ENCODE data around the gene MORF4L1. TPM values are rescaled to one million over a fixed set of nuclear protein-coding genes. Genes with fewer than 3 reads are reported as not detected.

The MORF4L1 gene
- total and polyA plus RNA-seq, 3 donors from 2014 or later = 413 to 1,132 (median 414) TPM

DNA sequence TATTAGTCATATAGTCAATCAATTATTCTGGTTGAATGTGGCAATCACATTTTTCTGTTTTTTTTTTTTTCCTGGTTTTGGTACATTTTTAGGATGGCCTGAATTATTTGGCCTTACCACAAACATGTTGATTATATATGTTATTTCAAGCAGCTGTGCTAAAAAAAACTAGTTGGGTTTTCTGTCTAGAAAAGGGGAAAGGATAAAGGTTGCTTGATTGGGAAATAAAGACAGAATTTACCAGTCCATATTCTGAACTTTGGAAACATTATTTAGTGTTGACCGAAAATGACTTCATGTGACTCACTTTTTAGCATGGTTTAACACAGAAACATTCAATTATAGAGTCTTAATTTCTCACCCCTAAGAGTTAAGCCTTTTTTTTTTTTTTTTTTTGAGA is 8.1 kb downstream of the MORF4L1 start:
- no peaks in the 10 kb centered on the region for H3K9me3 ChIP-seq
- H3K4me1 ChIP-seq = peaks cover 43% of the 10 kb centered on the region
- no peak for TF ChIP-seq CTCF (IDR thresholded peaks at IDR 0.05)
- TF ChIP-seq POLR2A (IDR thresholded peaks at IDR 0.05) = no peak
- intact Hi-C loops (cut with DNase I; ENCODE audit: low total_unique reads) = no loop called here
- H3K36me3 ChIP-seq (ENCODE audit: low read depth, missing control alignments) = no peaks in the 10 kb centered on the region
- DNase-seq = no peak
- 84 to 97% methylated on average over 1 of the region's 1 CpG for WGBS, 2 donors
- H3K4me3 ChIP-seq = no peak overlapping the region
- H3K27me3 ChIP-seq = no peaks in the 10 kb centered on the region
- no peak overlapping the region for H3K27ac ChIP-seq

DNA sequence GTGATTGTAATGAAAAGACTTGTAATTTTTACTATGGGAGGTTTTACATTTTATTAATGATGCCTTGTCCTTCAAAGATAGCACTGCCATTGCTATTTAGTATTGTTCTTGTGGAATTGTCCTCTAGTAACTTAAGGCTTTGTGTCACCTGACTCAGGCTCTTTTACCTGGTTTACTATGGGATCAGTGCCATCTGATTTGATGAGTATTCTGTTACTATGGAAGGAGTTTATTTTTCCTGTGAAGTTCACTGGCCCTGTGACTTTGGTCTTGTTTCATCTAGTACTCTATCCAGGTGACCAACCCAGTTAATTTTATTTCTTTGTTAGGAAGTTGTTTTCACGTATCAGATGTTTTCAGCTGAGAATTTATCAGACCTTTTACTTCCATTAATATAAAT is 9.0 kb downstream of the MORF4L1 start:
- no peak overlapping the region for H3K4me3 ChIP-seq
- H3K36me3 ChIP-seq (ENCODE audit: low read depth, missing control alignments) = no peaks in the 10 kb centered on the region
- H3K27ac ChIP-seq = no peak overlapping the region
- no peak for TF ChIP-seq POLR2A (IDR thresholded peaks at IDR 0.05)
- WGBS, 2 donors = 67 to 79% methylated on average over 1 of the region's 1 CpG
- peaks cover 34% of the 10 kb centered on the region for H3K4me1 ChIP-seq
- no peak for DNase-seq
- H3K9me3 ChIP-seq = no peaks in the 10 kb centered on the region
- intact Hi-C loops (cut with DNase I; ENCODE audit: low total_unique reads) = no loop called here
- H3K27me3 ChIP-seq = no peaks in the 10 kb centered on the region

GRCh38 chr15:78889000-78889399 is 16.3 kb downstream of the MORF4L1 start:
- no peaks in the 10 kb centered on the region for H3K9me3 ChIP-seq
- intact Hi-C loops (cut with DNase I; ENCODE audit: low total_unique reads) = no loop called here
- no peak overlapping the region for H3K4me3 ChIP-seq
- no peak overlapping the region for H3K27ac ChIP-seq
- H3K4me1 ChIP-seq = no peaks in the 10 kb centered on the region
- no peaks in the 10 kb centered on the region for H3K36me3 ChIP-seq (ENCODE audit: low read depth, missing control alignments)
- H3K27me3 ChIP-seq = no peaks in the 10 kb centered on the region
- DNase-seq = no peak
- WGBS, 2 donors = 81 to 89% methylated on average over 4 of the region's 4 CpGs
- TF ChIP-seq POLR2A (IDR thresholded peaks at IDR 0.05) (no peak), CTCF (IDR thresholded peaks at IDR 0.05) (no peak)

DNA sequence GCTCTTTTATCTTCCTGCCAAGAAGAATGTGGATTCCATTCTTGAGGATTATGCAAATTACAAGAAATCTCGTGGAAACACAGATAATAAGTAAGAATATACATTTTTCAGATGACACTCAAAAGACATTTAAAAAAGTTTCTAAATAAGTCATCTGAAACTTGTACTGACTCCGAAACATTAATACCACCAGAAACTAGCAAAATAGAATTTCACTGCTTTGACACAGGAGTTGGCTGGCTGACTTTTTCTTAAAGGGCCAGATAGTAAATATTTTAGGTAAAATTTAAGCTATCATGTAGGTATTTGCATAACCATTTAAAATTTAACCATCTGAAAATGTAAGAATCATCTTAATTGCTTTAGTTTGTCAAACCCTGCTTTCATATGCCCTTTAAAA is 20.8 kb downstream of the MORF4L1 start:
- TF ChIP-seq CTCF (IDR thresholded peaks at IDR 0.05) (no peak), POLR2A (IDR thresholded peaks at IDR 0.05) (no peak)
- Histone ChIP-seq H3K9me3 (no peaks in the 10 kb centered on the region), H3K36me3 (ENCODE audit: low read depth, missing control alignments) (peaks cover 5% of the 10 kb centered on the region), H3K4me3 (no peak overlapping the region), H3K27me3 (no peaks in the 10 kb centered on the region), H3K27ac (no peak overlapping the region), H3K4me1 (no peaks in the 10 kb centered on the region)
- no peak for DNase-seq
- intact Hi-C loops (cut with DNase I; ENCODE audit: low total_unique reads) = no loop called here
- 66 to 72% methylated on average over 2 of the region's 2 CpGs for WGBS, 2 donors

DNA sequence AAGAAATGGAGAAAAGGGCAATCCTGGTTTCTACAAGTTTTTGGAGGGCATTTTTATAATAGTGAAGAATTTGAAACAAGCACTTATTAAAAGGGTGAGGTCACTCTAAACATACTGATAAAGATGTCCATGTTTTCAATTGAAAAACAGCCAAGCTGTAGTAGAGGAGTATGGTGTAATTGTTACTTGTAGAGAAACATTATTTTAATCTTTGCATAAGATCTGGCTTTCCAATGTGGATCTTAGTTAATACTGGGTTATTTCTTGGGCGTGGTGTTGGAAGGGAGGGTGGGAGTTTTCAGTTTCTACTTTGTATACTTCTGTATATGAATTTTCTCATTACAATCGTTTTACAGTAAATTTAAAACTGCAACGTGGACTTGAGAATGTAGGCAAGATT is 22.8 kb downstream of the MORF4L1 start:
- intact Hi-C loops (cut with DNase I; ENCODE audit: low total_unique reads) = no loop called here

More for the DNA sequence above, 22.8 kb downstream of the MORF4L1 start:
- H3K27ac ChIP-seq = no peak overlapping the region
- no peak for TF ChIP-seq CTCF (IDR thresholded peaks at IDR 0.05)
- TF ChIP-seq POLR2A (IDR thresholded peaks at IDR 0.05) = no peak
- DNase-seq = no peak
- H3K9me3 ChIP-seq = no peaks in the 10 kb centered on the region
- H3K4me1 ChIP-seq = no peaks in the 10 kb centered on the region
- 62 to 66% methylated on average over 3 of the region's 3 CpGs for WGBS, 2 donors
- no peak overlapping the region for H3K4me3 ChIP-seq
- H3K36me3 ChIP-seq (ENCODE audit: low read depth, missing control alignments) = peaks cover 5% of the 10 kb centered on the region
- no peaks in the 10 kb centered on the region for H3K27me3 ChIP-seq
